CD4-positive, alpha-beta T cell (primary cell): Measurements from ENCODE around the gene UROD. TPM values are rescaled to one million over a fixed set of nuclear protein-coding genes. Genes with fewer than 3 reads are reported as not detected.
A peak's percentile ranks its signal among the peaks of the same experiment; 100 is the strongest.

Experiments
- ATAC-seq: fragments of 200-7000 bp; cut with Tn5 transposase; one replicate; pipeline ENCODE4 v1.10.0; 2022; ENCODE audit warnings: mild to moderate bottlenecking; ENCODE audit not compliant: poor library complexity
- CTCF ChIA-PET: fragments of 350-600 bp; sonication (Branson Sonifier 250); formaldehyde crosslinking; loops from one replicate; lab custom pipeline; 2021; ENCODE audit warnings: antibody characterized with exemption, inconsistent platforms; lab: Charles Lee
- POLR2A ChIA-PET: fragments of 350-600 bp; sonication (Branson Sonifier 250); formaldehyde crosslinking; loops from one replicate; lab custom pipeline; 2021; ENCODE audit warnings: antibody characterized with exemption, inconsistent platforms; lab: Charles Lee
- DNase-seq, 14 experiments: peaks; one replicate each; pipeline ENCODE4 v3.0.0-alpha.2; 2013 to 2020; ENCODE audit warnings: mixed read lengths in 2 of 14
- H3K27ac ChIP-seq, 2 donors: one replicate each; pipeline versions ENCODE4 v1.5.1 to v1.7.0; 2013; ENCODE audit warnings: low read length in 2 of 2, low read depth in 1 of 2, mild to moderate bottlenecking in 1 of 2
- H3K27me3 ChIP-seq, 2 experiments: 1 replicate in 1 of 2; 2 replicates in 1 of 2; pipeline versions ENCODE4 v1.6.1 to v1.7.0; 2013; ENCODE audit warnings: low read length in 2 of 2, control low read depth in 1 of 2, mild to moderate bottlenecking in 1 of 2, moderate library complexity in 1 of 2; ENCODE audit not compliant: insufficient read depth in 2 of 2, control insufficient read depth in 1 of 2
- H3K36me3 ChIP-seq: one replicate; pipeline ENCODE4 v1.6.1; 2013; ENCODE audit warnings: low read length, control low read depth; ENCODE audit not compliant: insufficient read depth
- H3K4me1 ChIP-seq: one replicate; pipeline ENCODE4 v1.6.1; 2013; ENCODE audit warnings: low read length, control low read depth; ENCODE audit not compliant: insufficient read depth
- H3K4me3 ChIP-seq: one replicate; pipeline ENCODE4 v1.5.1; 2013; ENCODE audit warnings: mild to moderate bottlenecking, low read length, moderate library complexity
- H3K9me3 ChIP-seq, 2 experiments: 1 replicate in 1 of 2; 2 replicates in 1 of 2; pipeline versions ENCODE4 v1.6.1 to v1.7.0; 2013; ENCODE audit warnings: low read length in 2 of 2, mild to moderate bottlenecking in 2 of 2, control low read depth in 1 of 2, moderate library complexity in 1 of 2; ENCODE audit not compliant: control insufficient read depth in 1 of 2, insufficient read depth in 1 of 2
- H3K27ac Mint-ChIP-seq: one replicate; pipeline ENCODE4 v1.8.0; 2020; ENCODE audit warnings: mixed read lengths
- H3K27me3 Mint-ChIP-seq: one replicate; pipeline ENCODE4 v1.8.0; 2021; ENCODE audit warnings: mixed read lengths
- H3K36me3 Mint-ChIP-seq: one replicate; pipeline ENCODE4 v1.8.0; 2021; ENCODE audit warnings: low read depth, mixed read lengths
- H3K4me1 Mint-ChIP-seq: one replicate; pipeline ENCODE4 v1.8.0; 2021; ENCODE audit warnings: low read depth, mixed read lengths
- H3K4me3 Mint-ChIP-seq: one replicate; pipeline ENCODE4 v1.8.0; 2020; ENCODE audit warnings: mild to moderate bottlenecking, mixed read lengths
- H3K9me3 Mint-ChIP-seq: one replicate; pipeline ENCODE4 v1.8.0; 2020; ENCODE audit warnings: mixed read lengths
- CTCF ChIP-seq: fragments of 200-600 bp; IDR thresholded peaks from one replicate; pipeline ENCODE4 v1.8.0; 2022; ENCODE audit warnings: antibody characterized with exemption, mild to moderate bottlenecking
- intact Hi-C, 2 experiments: fragments of 100-400 bp; cut with DNase I in 1 of 2; cut with micrococcal nuclease in 1 of 2; formaldehyde crosslinking; loops; one replicate each; pipeline versions ENCODE4 v1.15.1 to v1.9.0; 2023 to 2025; cut with DNase I, micrococcal nuclease
- total RNA-seq, 174 experiments: library from RNA in 2 of 174; stranded (reverse) in 2 of 174; gene quantifications; one replicate each; pipeline ENCODE4 v1.2.3 and lab custom pipeline; 2021 to 2026

Gene UROD
- total RNA-seq, 2 experiments from 2014 or later = 41.0 to 42.4 TPM

DNA sequence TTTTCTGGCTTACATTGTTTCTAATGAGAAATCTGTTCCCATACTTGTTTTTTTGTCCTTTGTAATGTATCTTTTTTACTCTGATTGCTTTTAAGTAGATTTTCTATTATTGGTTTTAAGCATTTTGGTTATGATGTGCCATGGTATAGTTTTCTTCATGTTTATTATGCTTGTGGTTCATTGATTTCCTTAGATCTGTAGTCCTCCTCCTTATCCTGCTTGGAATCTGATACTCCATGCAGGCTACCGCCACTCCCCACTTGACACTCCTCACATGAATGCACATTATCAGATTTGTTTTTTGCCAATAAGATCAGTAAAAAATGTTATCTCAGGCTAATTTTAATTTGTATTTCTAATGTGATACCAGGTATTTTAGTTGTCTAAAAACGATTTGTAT is 20.8 kb downstream of the UROD start:
- Mint-ChIP-seq H3K36me3 (peaks cover 4% of the 10 kb centered on the region), H3K4me1 (no peaks in the 10 kb centered on the region), H3K9me3 (no peaks in the 10 kb centered on the region), H3K27ac (no peak overlapping the region), H3K27me3 (no peaks in the 10 kb centered on the region), H3K4me3 (no peak overlapping the region)
- intact Hi-C loops = no loop called here
- Histone ChIP-seq H3K27ac (no peak overlapping the region), H3K4me3 (no peak overlapping the region), H3K4me1 (no peaks in the 10 kb centered on the region), H3K36me3 (peaks cover 8% of the 10 kb centered on the region), H3K9me3 (no peaks in the 10 kb centered on the region), H3K27me3 (no peaks in the 10 kb centered on the region)
- ChIA-PET CTCF (no interaction called here), POLR2A (interaction anchor here (1.2 kb wide), 1 partner anchor 271 kb away, joined by 3 read pairs; no protein-coding TSS in a partner anchor)
- ATAC-seq (no peak), DNase-seq (no peak)
- TF ChIP-seq CTCF = no peak

GRCh38 chr1:45033356-45033755 is 21.3 kb downstream of the UROD start:
- Mint-ChIP-seq H3K27me3 (no peaks in the 10 kb centered on the region), H3K4me3 (no peak overlapping the region), H3K4me1 (no peaks in the 10 kb centered on the region), H3K36me3 (peaks cover 8% of the 10 kb centered on the region), H3K27ac (no peak overlapping the region), H3K9me3 (no peaks in the 10 kb centered on the region)
- Histone ChIP-seq H3K36me3 (peaks cover 8% of the 10 kb centered on the region), H3K27me3 (no peaks in the 10 kb centered on the region), H3K4me3 (no peak overlapping the region), H3K9me3 (no peaks in the 10 kb centered on the region), H3K4me1 (no peaks in the 10 kb centered on the region), H3K27ac (no peak overlapping the region)
- DNase-seq = peak in 1 of 14 experiments; percentile 13
- intact Hi-C loops = no loop called here
- TF ChIP-seq CTCF = no peak
- ATAC-seq = no peak
- POLR2A ChIA-PET = interaction anchor here (1.2 kb wide), 1 partner anchor 270 kb away, joined by 3 read pairs; no protein-coding TSS in a partner anchor
- CTCF ChIA-PET = no interaction called here

- CTCF ChIA-PET = no interaction called here
- H3K36me3 Mint-ChIP-seq = peaks cover 9% of the 10 kb centered on the region
- H3K4me3 ChIP-seq = no peak overlapping the region
- no peaks in the 10 kb centered on the region for H3K9me3 ChIP-seq
- no peak for ATAC-seq
- H3K4me3 Mint-ChIP-seq = no peak overlapping the region
- no peaks in the 10 kb centered on the region for H3K27me3 ChIP-seq
- H3K9me3 Mint-ChIP-seq = no peaks in the 10 kb centered on the region
- H3K4me1 ChIP-seq = no peaks in the 10 kb centered on the region
- no peaks in the 10 kb centered on the region for H3K27me3 Mint-ChIP-seq
- no peak overlapping the region for H3K27ac Mint-ChIP-seq
- POLR2A ChIA-PET = interaction anchor here (0.9 kb wide), 1 partner anchor 268 kb away, joined by 3 read pairs; no protein-coding TSS in a partner anchor
- TF ChIP-seq CTCF = no peak
- peaks cover 8% of the 10 kb centered on the region for H3K36me3 ChIP-seq
- H3K4me1 Mint-ChIP-seq = no peaks in the 10 kb centered on the region
- H3K27ac ChIP-seq = no peak overlapping the region
- intact Hi-C loops = no loop called here
- no peak for DNase-seq
Measured at GRCh38 chr1:45035631-45036301, 23.7 kb downstream of the UROD start.
